Neural crest cell (in vitro differentiated cells): Measurements from ENCODE around the gene AIFM2. TPM values are rescaled to one million over a fixed set of nuclear protein-coding genes. Genes with fewer than 3 reads are reported as not detected.
"Not testable (repeated sequence)": the region's sequence is repeated elsewhere in the genome, so short reads cannot be mapped to it uniquely, and the experiment has no call there.

Source experiments
- DNase-seq: peaks from one replicate; pipeline ENCODE4 v3.0.0; 2021; ENCODE audit warnings: low read depth, mixed read lengths, low spot score
- H3K27ac Mint-ChIP-seq: one replicate; pipeline ENCODE4 v1.8.0; 2021; ENCODE audit warnings: mild to moderate bottlenecking, mixed read lengths; ENCODE audit not compliant: unreplicated experiment
- H3K27me3 Mint-ChIP-seq: 2 replicates; pipeline ENCODE4 v1.8.0; 2021; ENCODE audit warnings: low read depth, mild to moderate bottlenecking, mixed read lengths
- H3K36me3 Mint-ChIP-seq: 2 replicates; pipeline ENCODE4 v1.8.0; 2021; ENCODE audit warnings: low read depth, mild to moderate bottlenecking, mixed read lengths
- H3K4me1 Mint-ChIP-seq: 2 replicates; pipeline ENCODE4 v1.8.0; 2021; ENCODE audit warnings: mixed read lengths
- H3K4me3 Mint-ChIP-seq: one replicate; pipeline ENCODE4 v1.8.0; 2021; ENCODE audit warnings: mild to moderate bottlenecking, mixed read lengths
- H3K9me3 Mint-ChIP-seq: 2 replicates; pipeline ENCODE4 v1.8.0; 2021; ENCODE audit warnings: mixed read lengths
- total RNA-seq: library from RNA; stranded (reverse); gene quantifications from 2 replicates; pipeline ENCODE4 v1.2.1, GENCODE V29; 2021
- TF ChIP-seq, protein P1 (sequence below): fragments of 200-600 bp; sonication (generic); conservative IDR thresholded peaks from 2 replicates; pipeline ENCODE4 v1.5.0; 2021; ENCODE audit warnings: antibody characterized with exemption, mild to moderate bottlenecking

AIFM2 gene
- total RNA-seq, 1 donor from 2014 or later: 2.8 TPM

GRCh38 chr10:70124918-70125317, 7.7 kb downstream of the AIFM2 start:
- H3K36me3 Mint-ChIP-seq: no peaks in the 10 kb centered on the region
- TF ChIP-seq, protein P1, sequence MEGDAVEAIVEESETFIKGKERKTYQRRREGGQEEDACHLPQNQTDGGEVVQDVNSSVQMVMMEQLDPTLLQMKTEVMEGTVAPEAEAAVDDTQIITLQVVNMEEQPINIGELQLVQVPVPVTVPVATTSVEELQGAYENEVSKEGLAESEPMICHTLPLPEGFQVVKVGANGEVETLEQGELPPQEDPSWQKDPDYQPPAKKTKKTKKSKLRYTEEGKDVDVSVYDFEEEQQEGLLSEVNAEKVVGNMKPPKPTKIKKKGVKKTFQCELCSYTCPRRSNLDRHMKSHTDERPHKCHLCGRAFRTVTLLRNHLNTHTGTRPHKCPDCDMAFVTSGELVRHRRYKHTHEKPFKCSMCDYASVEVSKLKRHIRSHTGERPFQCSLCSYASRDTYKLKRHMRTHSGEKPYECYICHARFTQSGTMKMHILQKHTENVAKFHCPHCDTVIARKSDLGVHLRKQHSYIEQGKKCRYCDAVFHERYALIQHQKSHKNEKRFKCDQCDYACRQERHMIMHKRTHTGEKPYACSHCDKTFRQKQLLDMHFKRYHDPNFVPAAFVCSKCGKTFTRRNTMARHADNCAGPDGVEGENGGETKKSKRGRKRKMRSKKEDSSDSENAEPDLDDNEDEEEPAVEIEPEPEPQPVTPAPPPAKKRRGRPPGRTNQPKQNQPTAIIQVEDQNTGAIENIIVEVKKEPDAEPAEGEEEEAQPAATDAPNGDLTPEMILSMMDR: no peak
- no peak overlapping the region for H3K4me3 Mint-ChIP-seq
- H3K27me3 Mint-ChIP-seq: no peaks in the 10 kb centered on the region
- no peak overlapping the region for H3K27ac Mint-ChIP-seq
- no peak for DNase-seq
- H3K4me1 Mint-ChIP-seq: no peaks in the 10 kb centered on the region
- no peaks in the 10 kb centered on the region for H3K9me3 Mint-ChIP-seq

DNA sequence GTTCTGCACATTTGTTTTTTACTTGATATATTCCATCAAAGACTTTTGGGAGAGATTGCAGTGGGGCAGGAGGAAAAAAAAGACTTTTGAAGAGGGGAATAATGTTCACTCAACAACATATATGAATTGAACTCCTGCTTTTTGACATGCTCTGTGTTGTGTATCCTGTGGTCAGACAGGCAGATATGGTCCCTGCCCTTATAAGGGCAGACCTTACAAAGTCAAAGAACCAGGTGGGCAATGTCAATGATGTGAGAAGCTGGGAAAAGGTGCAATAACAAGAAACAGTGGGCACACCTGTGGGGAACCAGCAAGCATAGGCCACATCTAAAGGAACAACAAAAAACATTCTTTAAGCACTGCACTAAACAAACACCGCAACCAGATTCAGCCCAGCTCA, 8.2 kb downstream of the AIFM2 start:
- Mint-ChIP-seq H3K4me1 (no peaks in the 10 kb centered on the region), H3K36me3 (no peaks in the 10 kb centered on the region), H3K9me3 (no peaks in the 10 kb centered on the region), H3K27me3 (no peaks in the 10 kb centered on the region), H3K4me3 (no peak overlapping the region), H3K27ac (no peak overlapping the region)
- DNase-seq: no peak
- TF ChIP-seq, protein P1: no peak

- H3K27ac Mint-ChIP-seq: no peak overlapping the region
- no peaks in the 10 kb centered on the region for H3K9me3 Mint-ChIP-seq
- H3K27me3 Mint-ChIP-seq: no peaks in the 10 kb centered on the region
- H3K36me3 Mint-ChIP-seq: no peaks in the 10 kb centered on the region
- no peak for DNase-seq
- TF ChIP-seq, protein P1: no peak
- H3K4me1 Mint-ChIP-seq: no peaks in the 10 kb centered on the region
- no peak overlapping the region for H3K4me3 Mint-ChIP-seq
These were observed 8.8 kb downstream of the AIFM2 start for GRCh38 chr10:70123817-70124216.

- not testable (repeated sequence) for H3K27ac Mint-ChIP-seq, H3K9me3 Mint-ChIP-seq, H3K36me3 Mint-ChIP-seq, H3K4me1 Mint-ChIP-seq, H3K27me3 Mint-ChIP-seq, H3K4me3 Mint-ChIP-seq, DNase-seq
These were observed 9.5 kb downstream of the AIFM2 start for GRCh38 chr10:70123166-70123565.

- Mint-ChIP-seq H3K4me3 (no peak overlapping the region), H3K4me1 (no peaks in the 10 kb centered on the region), H3K9me3 (no peaks in the 10 kb centered on the region), H3K27ac (no peak overlapping the region), H3K27me3 (no peaks in the 10 kb centered on the region), H3K36me3 (no peaks in the 10 kb centered on the region)
- TF ChIP-seq, protein P1: no peak
- DNase-seq: no peak
These were observed 9.9 kb downstream of the AIFM2 start for GRCh38 chr10:70122742-70123141.

- H3K36me3 Mint-ChIP-seq: no peaks in the 10 kb centered on the region
- H3K9me3 Mint-ChIP-seq: no peaks in the 10 kb centered on the region
- TF ChIP-seq, protein P1: no peak
- H3K27me3 Mint-ChIP-seq: no peaks in the 10 kb centered on the region
- no peak overlapping the region for H3K4me3 Mint-ChIP-seq
- no peak for DNase-seq
- no peaks in the 10 kb centered on the region for H3K4me1 Mint-ChIP-seq
- no peak overlapping the region for H3K27ac Mint-ChIP-seq
These were observed 11.2 kb downstream of the AIFM2 start for GRCh38 chr10:70121281-70121949.
